ENCODE results near the gene KLK7.
"Not testable (repeated sequence)": the region's sequence is repeated elsewhere in the genome, so short reads cannot be mapped to it uniquely, and the experiment has no call there.

The KLK7 gene

GRCh38 chr19:51010066-51010795, 26.5 kb upstream of the KLK7 start:
- no peak for DNase-seq

DNA sequence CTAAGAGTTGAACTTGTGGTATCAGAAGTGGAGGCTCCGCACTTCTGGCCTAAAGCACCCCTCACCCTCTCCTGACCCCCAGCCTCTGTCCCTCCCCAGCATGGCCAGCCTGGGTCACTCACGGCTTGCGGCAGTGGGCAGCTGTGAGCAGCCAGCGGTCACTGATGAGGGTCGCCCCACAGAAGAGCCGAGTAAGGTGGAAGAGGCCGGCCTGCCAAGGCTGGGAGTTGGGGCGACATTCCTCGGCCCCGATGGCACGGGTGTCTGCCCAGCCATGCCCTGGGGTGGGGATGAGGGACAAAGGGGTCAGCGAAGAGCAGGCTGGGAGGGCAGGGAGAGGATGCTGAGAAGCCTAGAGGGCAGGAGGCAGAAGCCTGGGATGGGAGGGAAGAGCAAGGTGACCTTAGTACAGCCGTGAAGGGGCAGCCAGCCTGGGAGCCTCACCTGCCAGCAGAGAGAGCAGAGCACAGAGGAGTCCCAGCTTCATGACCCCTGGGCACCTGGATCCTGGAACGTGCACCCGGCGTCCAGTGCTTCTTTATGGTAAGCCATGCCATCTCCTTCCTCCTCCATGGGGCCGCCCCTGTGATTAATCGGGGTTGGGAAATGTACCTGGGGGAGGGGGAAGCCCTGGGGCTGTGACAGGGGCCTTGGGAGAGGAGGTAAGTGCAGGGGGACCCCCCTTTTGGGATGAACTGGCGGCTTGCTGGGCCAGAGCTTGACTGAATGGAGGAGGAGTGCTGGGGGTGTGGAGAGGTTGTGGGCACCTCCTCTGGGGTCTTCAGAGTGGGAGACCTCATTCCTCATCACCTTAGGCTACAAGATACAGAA, 25.6 kb upstream of the KLK7 start:
- no peak for DNase-seq

- DNase-seq: no peak
These were observed 23.8 kb upstream of the KLK7 start for GRCh38 chr19:51007488-51007887.

DNA sequence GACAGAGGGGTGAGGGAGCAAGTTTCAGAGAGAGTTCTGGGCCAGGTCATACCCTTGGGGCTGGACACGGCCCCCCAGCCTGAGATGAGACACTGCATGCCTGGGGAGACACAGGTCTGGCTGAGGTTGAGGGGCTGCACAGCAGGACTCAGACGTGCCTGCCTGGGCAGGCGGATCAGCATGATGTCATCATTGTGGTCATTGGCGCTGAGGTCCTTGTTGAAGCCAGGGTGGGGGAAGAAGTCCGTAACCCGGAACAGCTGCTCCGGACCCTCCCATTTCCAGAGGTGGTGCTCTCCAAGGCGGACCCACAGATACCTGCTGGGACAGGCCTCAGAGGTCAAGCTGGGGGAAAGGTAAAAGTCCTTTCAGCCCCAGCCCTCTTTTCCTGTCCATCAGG, 22.7 kb upstream of the KLK7 start:
- no peak for DNase-seq

DNA sequence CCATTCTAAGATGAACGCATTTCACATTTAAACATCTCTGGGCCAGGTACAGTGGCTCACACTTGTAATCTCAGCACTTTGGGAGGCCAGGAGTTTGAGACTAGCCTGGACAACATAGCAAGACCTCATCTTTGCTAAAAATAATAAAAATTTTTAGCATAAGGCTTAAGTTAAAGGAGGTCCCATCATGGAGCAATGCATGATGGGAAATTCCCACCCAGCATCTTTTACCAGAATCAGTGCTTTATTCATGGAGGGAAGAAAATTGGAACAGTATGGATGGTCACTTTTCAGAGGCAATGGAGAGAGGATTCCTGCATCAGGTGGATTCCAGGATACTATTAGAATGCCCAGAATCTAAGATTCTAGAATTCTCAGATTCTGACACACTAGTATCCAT, 21.5 kb upstream of the KLK7 start:
- no peak for DNase-seq

DNA sequence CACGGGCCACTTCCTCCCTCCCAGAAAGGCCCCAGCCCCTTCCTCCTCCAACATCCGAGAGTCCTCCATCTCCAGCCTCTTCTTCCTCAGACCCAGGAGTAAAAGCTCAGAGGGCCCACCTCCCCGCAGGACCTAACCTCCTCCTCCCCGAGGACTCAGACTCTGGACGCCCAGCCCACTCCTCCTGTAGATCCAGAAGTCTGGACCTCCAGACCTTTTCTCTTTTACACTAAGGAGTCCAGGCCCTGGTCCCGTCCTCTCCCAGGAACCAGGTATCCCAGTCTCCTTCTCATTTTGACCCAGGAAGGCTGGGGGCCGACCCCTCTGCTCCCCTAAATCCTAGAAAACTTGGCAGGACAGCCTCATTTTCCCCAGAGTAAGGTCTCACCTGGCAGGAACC, 19.6 kb upstream of the KLK7 start:
- DNase-seq: no peak

DNA sequence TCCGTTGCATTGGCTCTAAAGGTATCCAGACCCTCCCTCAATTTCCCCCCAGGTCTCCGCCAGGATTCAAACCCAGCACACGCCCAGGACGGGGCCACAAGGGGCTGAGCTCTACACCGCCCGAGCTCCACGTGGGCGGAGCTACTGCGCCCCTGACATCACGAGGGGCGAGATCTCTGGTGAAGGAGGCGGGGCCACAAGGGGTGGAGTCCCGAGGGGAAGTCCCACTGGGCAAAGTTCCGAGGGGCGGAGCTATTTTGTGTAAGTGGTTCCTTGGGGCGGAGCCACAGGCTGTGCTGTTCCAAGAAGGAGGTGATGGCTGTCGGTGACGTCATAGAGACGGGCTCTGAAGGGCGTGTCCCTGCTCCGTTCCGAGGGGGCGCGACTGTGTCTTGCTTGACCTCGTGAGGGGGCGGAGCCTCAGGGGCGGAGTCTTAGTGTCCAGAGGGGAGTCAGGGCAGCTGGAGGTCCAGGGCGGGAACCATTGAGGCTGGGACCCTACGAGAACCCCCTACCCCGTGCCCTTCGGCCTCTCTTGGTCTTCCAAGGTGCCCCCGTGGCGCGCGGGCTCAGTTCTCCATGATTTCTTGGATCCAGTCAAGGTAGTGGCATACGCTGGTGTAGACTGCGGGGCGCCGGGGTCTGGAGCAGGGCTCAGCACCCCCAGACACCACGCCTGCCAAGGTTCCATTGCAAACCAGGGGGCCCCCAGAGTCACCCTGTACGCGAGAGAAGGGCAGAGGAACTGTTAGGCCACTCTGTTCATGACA, 19.0 kb upstream of the KLK7 start:
- no peak for DNase-seq

DNA sequence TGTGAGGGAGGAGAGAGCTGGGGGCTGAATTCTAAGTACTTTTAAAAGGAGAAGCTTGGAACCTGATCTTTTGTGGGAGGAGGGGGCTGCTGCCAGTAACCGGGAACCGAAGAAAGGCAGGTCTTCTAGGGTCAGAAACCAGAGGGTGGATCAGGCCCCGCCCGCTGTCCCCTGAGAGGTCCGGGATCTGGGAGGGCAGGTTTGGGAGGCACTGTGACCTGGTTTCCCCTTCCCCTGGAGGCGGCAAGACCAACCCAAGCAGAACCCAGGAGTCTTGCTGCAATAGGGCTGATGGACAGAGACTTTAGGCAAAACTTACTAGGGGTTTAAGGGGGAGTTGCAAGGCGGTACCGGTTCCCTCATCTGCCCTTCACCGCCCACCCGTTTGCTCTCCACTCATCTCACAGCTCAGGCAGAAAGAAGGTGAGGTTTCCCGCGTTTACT, 18.4 kb upstream of the KLK7 start:
- DNase-seq: no peak

- no peak for DNase-seq
These were observed 17.8 kb upstream of the KLK7 start, which contains the start of gene KLK8 for GRCh38 chr19:51001515-51001914. Gene KLK8 (minus strand): TSS chr19:51001604. CDS start chr19:51001167, 437 bp downstream.

GRCh38 chr19:51000981-51001380, 17.3 kb upstream of the KLK7 start:
- no peak for DNase-seq

DNA sequence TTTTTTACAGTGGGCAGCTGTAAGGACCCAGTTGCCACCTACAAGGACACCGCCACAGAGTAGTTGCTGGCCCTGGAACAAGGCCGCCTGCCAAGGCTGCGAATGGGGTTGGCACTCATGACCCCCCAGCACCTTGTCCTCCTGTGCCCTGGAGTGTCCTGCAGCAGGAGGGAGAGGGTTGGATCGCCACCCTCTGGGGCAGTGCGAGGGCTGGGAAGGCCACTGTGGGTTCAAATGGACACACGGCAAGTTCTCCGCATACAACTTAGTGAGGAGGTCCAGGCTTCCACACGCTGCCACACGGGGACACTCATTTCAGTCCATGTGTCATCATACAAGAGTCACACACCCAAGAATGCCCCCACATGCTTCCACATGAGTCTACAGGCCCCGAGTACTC, 16.7 kb upstream of the KLK7 start:
- no peak for DNase-seq

GRCh38 chr19:50998686-50999085, 15.0 kb upstream of the KLK7 start:
- no peak for DNase-seq

GRCh38 chr19:50998061-50998460, 14.3 kb upstream of the KLK7 start:
- no peak for DNase-seq

DNA sequence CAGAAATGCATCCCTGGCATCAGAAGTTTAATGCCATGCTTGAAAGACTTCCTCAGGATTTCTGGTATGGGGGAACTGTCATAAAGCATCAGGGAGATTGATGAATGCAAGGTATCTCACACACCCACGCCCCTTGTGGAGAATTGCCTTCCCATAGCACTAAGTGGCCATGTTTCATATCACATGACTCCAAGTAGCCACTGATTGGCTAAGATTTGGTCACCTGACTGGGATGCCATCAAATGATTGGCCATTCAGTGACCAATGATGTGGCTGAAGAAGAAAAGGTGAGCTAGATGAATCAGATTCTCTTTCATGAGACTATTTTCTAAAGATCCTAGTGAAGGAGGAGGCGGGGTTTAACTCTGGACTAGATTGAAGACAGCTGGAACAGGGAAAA, 10.4 kb upstream of the KLK7 start:
- DNase-seq: no peak

- no peak for DNase-seq
These were observed 8.9 kb upstream of the KLK7 start for GRCh38 chr19:50992666-50993035.

- DNase-seq: not testable (repeated sequence)
These were observed 699 bp upstream of the KLK7 start for GRCh38 chr19:50984416-50984815.

- no peak for DNase-seq
These were observed 1.5 kb downstream of the KLK7 start for GRCh38 chr19:50982186-50982585.

DNA sequence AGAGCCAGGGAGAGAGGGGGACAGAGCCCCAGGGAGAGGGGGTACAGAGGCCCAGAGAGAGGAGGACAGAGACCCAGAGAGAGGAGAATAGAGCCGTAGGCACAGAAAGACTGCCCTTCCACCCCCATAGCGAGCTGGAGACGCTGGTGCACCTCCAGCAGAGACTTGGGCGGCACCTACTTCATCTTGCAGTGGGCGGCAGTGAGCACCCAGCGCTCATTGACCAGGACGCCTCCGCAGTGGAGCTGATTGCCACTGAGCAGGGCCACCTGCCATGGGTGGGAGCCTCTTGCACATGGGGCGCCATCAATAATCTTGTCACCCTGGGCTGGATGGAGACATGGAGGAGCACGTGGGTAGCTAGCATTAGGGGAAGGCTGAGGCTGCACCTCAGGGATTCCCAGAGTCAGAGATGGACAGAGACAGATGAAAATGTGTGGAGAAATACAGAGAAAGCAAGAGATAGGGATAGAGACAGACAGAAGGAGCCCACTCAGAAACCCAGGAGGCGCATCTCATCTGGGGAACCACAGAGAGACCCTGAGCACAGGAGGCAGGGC, 2.0 kb downstream of the KLK7 start:
- DNase-seq: no peak

GRCh38 chr19:50980208-50980607, 3.5 kb downstream of the KLK7 start:
- DNase-seq: no peak

- no peak for DNase-seq
These were observed 4.0 kb downstream of the KLK7 start for GRCh38 chr19:50979758-50980157.

DNA sequence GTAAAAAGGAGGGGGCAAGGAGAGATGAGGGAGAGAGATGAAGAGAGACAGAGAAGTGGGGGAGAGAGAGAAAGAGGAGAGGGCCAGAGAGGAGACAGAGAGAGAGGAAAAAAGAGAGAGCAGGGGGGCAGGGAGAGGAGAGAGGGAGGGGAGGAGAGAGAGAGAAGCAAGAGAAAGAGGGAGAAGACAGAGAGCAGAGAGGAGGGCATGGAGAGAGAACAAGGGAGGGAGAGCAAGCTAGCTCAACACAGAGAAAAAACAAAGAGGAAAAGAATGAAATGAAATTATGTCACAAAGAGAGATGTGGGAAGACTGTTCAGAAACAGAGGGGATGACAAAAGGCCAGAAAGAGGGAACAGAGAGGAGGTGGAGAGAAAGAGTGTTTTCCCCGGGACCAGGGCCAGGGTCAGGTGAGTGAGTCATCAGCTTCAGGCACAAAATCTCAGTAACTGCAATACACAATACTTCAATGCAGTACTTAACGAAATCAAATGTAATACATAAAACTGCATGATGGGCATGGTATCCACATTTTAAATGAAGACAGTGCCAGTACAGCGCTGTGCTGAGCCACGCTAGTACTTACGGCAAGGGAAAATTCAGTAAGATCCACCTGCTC, 4.8 kb downstream of the KLK7 start:
- no peak for DNase-seq

DNA sequence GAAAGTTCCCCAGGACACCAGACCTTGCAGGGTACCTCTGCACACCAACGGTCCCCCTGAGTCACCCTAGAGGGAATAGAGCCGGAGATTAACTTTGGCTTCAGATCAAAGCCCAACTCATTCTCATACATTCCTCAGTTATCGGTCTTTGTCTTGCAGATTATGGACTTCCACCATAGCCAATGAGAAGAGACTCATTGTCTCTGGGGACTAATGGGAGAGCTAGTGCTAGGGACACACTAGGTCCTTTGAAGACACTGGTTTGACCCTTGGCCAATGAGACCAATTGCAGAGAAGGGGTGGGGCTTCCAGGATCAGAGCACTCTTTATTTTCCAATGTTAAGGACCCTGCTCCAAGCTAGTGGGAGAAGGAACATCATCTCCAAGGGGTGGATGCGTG, 6.1 kb downstream of the KLK7 start:
- no peak for DNase-seq

GRCh38 chr19:50975766-50976165, 8.0 kb downstream of the KLK7 start:
- no peak for DNase-seq

All from NCI-H446 treated with DMSO at 0.1 percent for 48 hours (cell line).